Activated CD4-positive, alpha-beta T cell treated with anti-CD3 and anti-CD28 coated beads for 36 hours (primary cell): ENCODE results near the gene STK26. TPM values are rescaled to one million over a fixed set of nuclear protein-coding genes. Genes with fewer than 3 reads are reported as not detected.
A peak's percentile ranks its signal among the peaks of the same experiment; 100 is the strongest.

Experiments
- ATAC-seq: fragments of 200-7000 bp; cut with Tn5 transposase; one replicate; pipeline ENCODE4 v1.10.0; 2021; ENCODE audit warnings: mild to moderate bottlenecking, moderate library complexity
- CTCF ChIA-PET: fragments of 350-600 bp; sonication (Branson Sonifier 250); formaldehyde crosslinking; loops from one replicate; lab custom pipeline; 2021; ENCODE audit warnings: antibody characterized with exemption; lab: Charles Lee
- POLR2A ChIA-PET: fragments of 350-600 bp; sonication (Branson Sonifier 250); formaldehyde crosslinking; loops from one replicate; lab custom pipeline; 2021; ENCODE audit warnings: antibody characterized with exemption, inconsistent platforms; lab: Charles Lee
- DNase-seq: peaks from one replicate; pipeline ENCODE4 v3.0.0-alpha.2; 2020
- H3K27ac Mint-ChIP-seq: one replicate; pipeline ENCODE4 v1.8.0; 2021; ENCODE audit warnings: mixed read lengths
- H3K27me3 Mint-ChIP-seq: one replicate; pipeline ENCODE4 v1.8.0; 2021; ENCODE audit warnings: mixed read lengths
- H3K36me3 Mint-ChIP-seq: one replicate; pipeline ENCODE4 v1.8.0; 2021; ENCODE audit warnings: low read depth, mixed read lengths
- H3K4me1 Mint-ChIP-seq: one replicate; pipeline ENCODE4 v1.8.0; 2021; ENCODE audit warnings: mixed read lengths
- H3K4me3 Mint-ChIP-seq: one replicate; pipeline ENCODE4 v1.8.0; 2021; ENCODE audit warnings: mild to moderate bottlenecking, moderate library complexity, mixed read lengths
- H3K9me3 Mint-ChIP-seq: one replicate; pipeline ENCODE4 v1.8.0; 2021; ENCODE audit warnings: low read depth, mixed read lengths
- intact Hi-C, 2 experiments: fragments of 100-400 bp; cut with DNase I in 1 of 2; cut with micrococcal nuclease in 1 of 2; formaldehyde crosslinking; loops; one replicate each; pipeline versions ENCODE4 v1.14.2 to v1.15.1; 2022 to 2024; cut with DNase I, micrococcal nuclease
- total RNA-seq, 2 experiments: library from RNA; stranded (reverse); gene quantifications; one replicate each; pipeline ENCODE4 v1.2.3, GENCODE V29; 2021

Gene STK26
- total RNA-seq, 2 experiments from 2014 or later, result 72.7 to 93.6 TPM

DNA sequence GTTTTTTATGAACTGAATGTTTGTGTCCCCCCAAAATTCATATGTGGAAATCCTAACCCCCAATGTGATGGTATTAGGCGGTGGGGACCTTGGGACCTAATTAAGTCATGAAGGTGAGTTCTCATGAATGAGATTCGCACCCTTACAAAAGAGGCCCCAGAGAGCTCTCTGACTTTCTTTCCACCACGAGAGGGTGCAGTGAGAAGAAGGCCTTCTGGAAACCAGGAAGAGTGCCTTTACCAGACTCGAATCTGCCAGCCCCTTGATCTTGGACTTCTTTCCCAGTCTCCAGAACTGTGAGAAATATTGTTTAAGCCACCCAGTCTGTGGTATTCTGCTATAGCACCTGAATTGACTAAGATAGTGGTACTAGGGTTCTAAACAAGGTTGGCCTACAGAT is 40.8 kb downstream of the STK26 start:
- Mint-ChIP-seq H3K9me3 (no peaks in the 10 kb centered on the region), H3K4me3 (no peak overlapping the region), H3K27ac (no peak overlapping the region), H3K27me3 (no peaks in the 10 kb centered on the region), H3K4me1 (peaks cover 7% of the 10 kb centered on the region), H3K36me3 (peaks cover 5% of the 10 kb centered on the region)
- POLR2A ChIA-PET, result no interaction called here
- CTCF ChIA-PET, result no interaction called here
- intact Hi-C loops, result no loop called here
- DNase-seq (no peak), ATAC-seq (no peak)

DNA sequence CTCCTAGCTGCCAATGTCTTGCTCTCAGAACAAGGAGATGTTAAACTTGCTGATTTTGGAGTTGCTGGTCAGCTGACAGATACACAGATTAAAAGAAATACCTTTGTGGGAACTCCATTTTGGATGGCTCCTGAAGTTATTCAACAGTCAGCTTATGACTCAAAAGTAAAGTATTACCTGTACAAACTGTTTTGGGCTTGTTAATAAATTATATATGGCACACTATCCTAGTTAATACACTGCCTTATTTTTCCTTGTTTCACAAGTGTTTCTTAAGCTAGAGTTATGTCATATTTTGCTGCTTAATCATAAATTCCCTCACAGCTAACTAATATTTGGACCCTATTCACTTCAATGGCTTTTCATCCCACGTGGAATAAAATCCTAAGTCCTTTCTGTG is 45.3 kb downstream of the STK26 start:
- ChIA-PET POLR2A (no interaction called here), CTCF (no interaction called here)
- H3K4me1 Mint-ChIP-seq, result no peaks in the 10 kb centered on the region
- H3K36me3 Mint-ChIP-seq, result peaks cover 7% of the 10 kb centered on the region
- no peak for DNase-seq
- no peaks in the 10 kb centered on the region for H3K27me3 Mint-ChIP-seq
- intact Hi-C loops, result no loop called here
- no peak overlapping the region for H3K27ac Mint-ChIP-seq
- no peaks in the 10 kb centered on the region for H3K9me3 Mint-ChIP-seq
- no peak overlapping the region for H3K4me3 Mint-ChIP-seq
- ATAC-seq, result no peak

DNA sequence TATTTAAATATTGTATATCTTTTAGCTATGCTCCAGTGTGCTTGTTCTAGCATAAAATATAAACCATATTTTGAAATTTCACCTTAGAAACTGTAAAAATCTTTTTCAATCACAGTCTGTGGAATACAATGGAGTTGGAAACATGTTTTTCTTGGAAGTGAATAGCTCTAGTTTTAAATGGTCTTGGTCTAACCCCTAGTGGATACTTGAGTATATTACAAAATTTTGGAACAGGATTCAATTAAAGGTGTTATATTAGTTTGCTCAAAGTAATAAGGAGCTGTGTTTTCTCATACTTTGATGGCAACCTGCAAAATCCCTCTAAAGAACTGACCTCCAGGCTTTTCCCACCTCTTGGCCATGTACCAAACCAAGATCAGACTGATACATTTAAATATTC is 48.2 kb downstream of the STK26 start:
- Mint-ChIP-seq H3K27ac (no peak overlapping the region), H3K36me3 (peaks cover 7% of the 10 kb centered on the region), H3K9me3 (no peaks in the 10 kb centered on the region), H3K4me1 (no peaks in the 10 kb centered on the region), H3K27me3 (no peaks in the 10 kb centered on the region), H3K4me3 (no peak overlapping the region)
- intact Hi-C loops, result loop anchor here in 1 of 2 experiments (5.0 kb wide), 1 partner anchor 229 kb away; no protein-coding TSS in a partner anchor
- DNase-seq (no peak), ATAC-seq (no peak)
- CTCF ChIA-PET, result interaction anchor here (0.6 to 2.1 kb wide), 8 partner anchors 16 to 229 kb away, joined by 3 to 7 read pairs (median 4); no protein-coding TSS in a partner anchor
- POLR2A ChIA-PET, result no interaction called here

DNA sequence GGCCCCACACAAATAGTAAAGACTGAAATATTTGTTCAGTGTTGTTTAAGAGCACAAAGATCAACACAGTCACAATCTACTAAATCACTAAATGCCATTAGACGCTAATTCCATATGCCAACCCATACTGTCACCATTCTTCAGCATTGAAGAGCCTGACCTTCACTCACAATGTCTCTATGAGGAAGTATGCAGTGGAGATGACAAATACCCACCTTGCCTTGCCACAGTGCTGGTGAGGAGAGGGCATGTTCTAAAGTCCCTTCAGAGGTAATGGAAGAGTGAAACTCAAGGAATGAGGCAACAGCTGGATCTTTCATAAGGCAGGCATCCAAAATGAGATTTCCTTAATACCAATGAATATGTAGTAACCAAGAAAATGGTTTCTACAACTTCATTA is 54.3 kb downstream of the STK26 start:
- Mint-ChIP-seq H3K36me3 (peaks cover 4% of the 10 kb centered on the region), H3K4me3 (no peak overlapping the region), H3K27ac (no peak overlapping the region), H3K9me3 (no peaks in the 10 kb centered on the region), H3K27me3 (no peaks in the 10 kb centered on the region), H3K4me1 (no peaks in the 10 kb centered on the region)
- intact Hi-C loops, result no loop called here
- DNase-seq (no peak), ATAC-seq (no peak)
- POLR2A ChIA-PET, result no interaction called here
- CTCF ChIA-PET, result no interaction called here

DNA sequence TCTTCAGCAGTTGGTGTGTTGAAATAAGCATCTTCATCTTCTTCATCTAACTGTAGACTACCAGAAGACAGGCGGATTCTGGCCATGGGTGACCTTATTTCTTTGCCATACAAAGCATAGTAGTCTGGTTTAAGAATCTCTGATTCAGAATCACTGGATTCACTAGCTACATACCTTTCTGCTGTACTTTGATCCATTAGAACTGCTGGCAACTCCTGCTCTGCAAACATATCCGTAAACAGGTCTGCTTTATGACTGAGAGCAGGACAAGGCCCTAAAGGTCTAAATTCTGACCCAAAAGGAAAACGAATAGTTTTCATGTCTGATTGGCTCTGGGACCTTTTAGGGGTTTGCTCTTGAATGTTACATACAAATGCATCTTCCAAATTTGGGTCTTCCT is 54.8 kb downstream of the STK26 start:
- no peaks in the 10 kb centered on the region for H3K4me1 Mint-ChIP-seq
- no peaks in the 10 kb centered on the region for H3K27me3 Mint-ChIP-seq
- peaks cover 3% of the 10 kb centered on the region for H3K36me3 Mint-ChIP-seq
- no peak overlapping the region for H3K4me3 Mint-ChIP-seq
- H3K27ac Mint-ChIP-seq, result no peak overlapping the region
- no peaks in the 10 kb centered on the region for H3K9me3 Mint-ChIP-seq
- POLR2A ChIA-PET, result no interaction called here
- ATAC-seq, result no peak
- CTCF ChIA-PET, result no interaction called here
- intact Hi-C loops, result no loop called here
- DNase-seq, result no peak

DNA sequence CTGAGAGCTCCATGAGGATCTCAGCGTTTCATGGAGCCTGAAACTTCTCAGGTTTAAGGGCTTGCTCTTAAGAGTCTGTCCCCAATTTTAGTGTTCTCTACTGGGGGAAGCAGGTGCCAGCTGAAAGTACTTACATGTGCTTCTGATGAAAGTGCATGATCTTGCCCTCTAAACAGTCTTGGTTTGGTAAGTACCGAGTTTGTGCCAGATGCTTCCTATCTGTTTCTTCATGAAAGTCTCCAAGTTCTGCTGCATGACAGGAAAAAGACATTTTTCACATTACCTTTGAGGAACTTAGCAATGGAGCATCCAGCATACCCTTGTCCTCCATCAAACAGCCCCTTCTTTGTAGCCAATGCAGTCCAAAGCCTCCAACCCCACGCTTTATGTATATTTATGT is 62.7 kb downstream of the STK26 start:
- H3K36me3 Mint-ChIP-seq, result no peaks in the 10 kb centered on the region
- H3K9me3 Mint-ChIP-seq, result no peaks in the 10 kb centered on the region
- no peak for ATAC-seq
- no peak for DNase-seq
- H3K27ac Mint-ChIP-seq, result no peak overlapping the region
- intact Hi-C loops, result no loop called here
- peaks cover 12% of the 10 kb centered on the region for H3K4me1 Mint-ChIP-seq
- CTCF ChIA-PET, result interaction anchor here (1.6 kb wide), 1 partner anchor 10 kb away, joined by 5 read pairs; no protein-coding TSS in a partner anchor
- H3K4me3 Mint-ChIP-seq, result no peak overlapping the region
- POLR2A ChIA-PET, result no interaction called here
- no peaks in the 10 kb centered on the region for H3K27me3 Mint-ChIP-seq

DNA sequence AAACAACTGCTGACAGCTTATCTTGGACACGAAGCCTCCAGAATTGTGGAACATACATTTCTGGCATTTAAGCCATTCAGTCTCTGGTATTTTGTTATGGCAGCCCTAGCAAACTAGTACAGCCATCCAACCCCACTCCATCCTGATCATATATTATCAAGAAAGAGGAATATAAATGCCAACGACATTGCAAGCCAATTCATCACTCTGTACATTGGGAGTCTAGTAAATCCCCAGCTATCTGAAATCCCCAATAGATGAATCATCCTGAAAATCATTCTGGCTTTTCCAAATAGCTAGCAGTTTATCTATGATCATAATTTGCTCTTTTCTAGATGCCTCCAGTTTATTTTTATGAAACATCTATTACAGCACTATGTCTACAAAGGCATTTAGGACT is 63.6 kb downstream of the STK26 start:
- intact Hi-C loops, result no loop called here
- H3K36me3 Mint-ChIP-seq, result no peaks in the 10 kb centered on the region
- H3K4me1 Mint-ChIP-seq, result peaks cover 13% of the 10 kb centered on the region
- no peaks in the 10 kb centered on the region for H3K9me3 Mint-ChIP-seq
- no peak overlapping the region for H3K27ac Mint-ChIP-seq
- DNase-seq (no peak), ATAC-seq (no peak)
- H3K4me3 Mint-ChIP-seq, result no peak overlapping the region
- H3K27me3 Mint-ChIP-seq, result peaks cover 2% of the 10 kb centered on the region
- ChIA-PET CTCF (interaction anchor here (0.6 kb wide), 1 partner anchor 630 kb away, joined by 4 read pairs; no protein-coding TSS in a partner anchor), POLR2A (no interaction called here)

DNA sequence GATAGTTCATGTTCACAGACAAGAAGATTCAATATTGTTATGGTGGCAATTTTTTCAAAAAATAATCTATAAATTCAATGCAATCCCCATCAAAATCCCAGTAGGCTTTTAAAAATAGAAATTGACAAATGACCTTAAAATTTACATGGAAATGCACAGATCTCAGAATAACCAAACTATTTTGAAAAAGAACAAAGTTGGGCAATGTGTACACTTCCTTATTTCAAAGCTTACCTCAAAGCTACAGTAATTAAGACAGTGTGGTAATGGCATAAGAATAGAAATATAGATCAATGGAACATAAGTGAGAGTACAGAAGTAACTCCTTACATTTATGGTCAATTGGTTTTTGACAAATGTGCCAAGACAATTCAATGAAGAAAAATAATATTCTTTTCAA is 65.8 kb downstream of the STK26 start:
- peaks cover 2% of the 10 kb centered on the region for H3K27me3 Mint-ChIP-seq
- peaks cover 17% of the 10 kb centered on the region for H3K4me1 Mint-ChIP-seq
- no peak overlapping the region for H3K27ac Mint-ChIP-seq
- CTCF ChIA-PET, result no interaction called here
- H3K36me3 Mint-ChIP-seq, result no peaks in the 10 kb centered on the region
- no peak overlapping the region for H3K4me3 Mint-ChIP-seq
- POLR2A ChIA-PET, result no interaction called here
- no peaks in the 10 kb centered on the region for H3K9me3 Mint-ChIP-seq
- intact Hi-C loops, result no loop called here
- no peak for ATAC-seq
- DNase-seq, result no peak

DNA sequence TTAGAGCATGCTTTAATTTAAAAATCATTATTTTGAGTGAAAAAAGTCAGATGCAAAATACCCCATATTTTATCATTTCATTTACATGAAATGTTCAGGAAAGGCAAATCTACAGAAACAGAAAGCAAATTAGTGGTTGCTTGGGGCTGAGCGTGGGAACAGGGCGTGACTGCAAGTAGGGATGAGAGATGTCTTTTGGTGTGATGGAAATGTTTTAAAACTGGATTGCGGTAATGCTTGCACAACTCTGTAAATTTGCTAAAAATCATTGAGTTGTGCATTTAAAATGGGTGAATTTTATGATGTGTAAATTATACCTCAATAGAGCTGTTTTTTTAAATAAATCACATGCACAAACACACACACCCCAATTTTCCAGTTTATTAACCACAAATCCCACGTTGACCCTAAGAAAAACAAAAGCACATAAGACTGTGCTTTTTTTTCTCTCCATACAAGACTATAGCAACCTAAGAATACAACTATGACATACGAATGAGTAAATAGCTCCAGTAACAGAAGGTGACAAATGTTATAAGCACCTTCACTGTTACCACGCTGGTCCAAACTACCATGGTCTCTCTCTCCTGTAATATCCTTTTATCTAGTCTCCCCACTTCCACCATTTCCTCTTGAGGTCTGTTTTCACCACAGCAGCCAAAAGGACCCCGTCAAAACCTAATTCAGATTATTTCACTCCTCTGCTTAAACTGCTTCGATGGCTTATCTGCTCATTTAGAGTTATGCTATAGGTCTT is 67.5 kb downstream of the STK26 start:
- intact Hi-C loops, result loop anchor here in 1 of 2 experiments (5.0 kb wide), 2 partner anchors 177 to 248 kb away; no protein-coding TSS in a partner anchor
- no peak overlapping the region for H3K27ac Mint-ChIP-seq
- ATAC-seq (no peak), DNase-seq (peak; percentile 6)
- POLR2A ChIA-PET, result no interaction called here
- no peaks in the 10 kb centered on the region for H3K9me3 Mint-ChIP-seq
- CTCF ChIA-PET, result interaction anchor here (0.6 to 1.0 kb wide), 2 partner anchors 135 to 139 kb away, joined by 3 read pairs; no protein-coding TSS in a partner anchor
- H3K4me3 Mint-ChIP-seq, result no peak overlapping the region
- peaks cover 2% of the 10 kb centered on the region for H3K27me3 Mint-ChIP-seq
- H3K36me3 Mint-ChIP-seq, result no peaks in the 10 kb centered on the region
- H3K4me1 Mint-ChIP-seq, result peaks cover 17% of the 10 kb centered on the region

DNA sequence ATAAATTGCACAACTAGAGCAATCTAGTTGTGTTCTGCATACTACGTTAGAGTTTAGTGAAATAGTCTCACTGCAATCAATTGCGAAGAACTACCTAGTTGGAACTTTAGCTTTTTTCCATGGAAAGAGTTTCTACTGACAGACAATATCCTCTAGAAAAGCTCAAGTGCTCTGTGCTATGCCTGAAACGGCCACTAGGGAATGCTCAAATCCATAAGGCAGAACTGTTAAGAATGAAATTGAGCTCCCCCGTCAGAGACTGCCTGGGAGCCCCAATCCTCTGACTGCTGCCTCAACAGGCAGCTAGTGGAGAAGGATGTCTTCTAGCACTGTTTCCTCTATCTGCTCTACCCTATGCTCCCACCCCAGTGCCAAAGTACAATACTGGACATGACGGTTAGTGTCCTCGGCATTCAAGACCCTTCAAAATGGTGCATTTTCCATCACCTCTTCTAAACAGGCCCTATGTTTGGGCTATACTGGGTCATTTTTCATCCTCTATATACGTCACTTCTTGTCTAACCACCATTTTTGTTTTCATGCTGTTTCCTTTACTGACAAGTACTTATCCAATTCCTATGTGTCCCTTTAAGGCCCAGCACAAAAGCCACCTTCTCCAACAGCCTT is 69.5 kb downstream of the STK26 start:
- no peak overlapping the region for H3K27ac Mint-ChIP-seq
- no peaks in the 10 kb centered on the region for H3K36me3 Mint-ChIP-seq
- intact Hi-C loops, result loop anchor here (1.0 to 5.0 kb wide), 5 partner anchors 126 to 522 kb away; partner anchors contain the start of gene RAP2C (in 2 of the 2)
- ATAC-seq, result peak; percentile 86
- CTCF ChIA-PET, result interaction anchor here (0.6 to 2.3 kb wide), 25 partner anchors 9 to 539 kb away, joined by 3 to 17 read pairs (median 4); partner anchors contain the start of gene RAP2C
- H3K9me3 Mint-ChIP-seq, result no peaks in the 10 kb centered on the region
- DNase-seq, result peak; percentile 71
- H3K27me3 Mint-ChIP-seq, result peaks cover 2% of the 10 kb centered on the region
- POLR2A ChIA-PET, result no interaction called here
- H3K4me3 Mint-ChIP-seq, result no peak overlapping the region
- peaks cover 10% of the 10 kb centered on the region for H3K4me1 Mint-ChIP-seq

DNA sequence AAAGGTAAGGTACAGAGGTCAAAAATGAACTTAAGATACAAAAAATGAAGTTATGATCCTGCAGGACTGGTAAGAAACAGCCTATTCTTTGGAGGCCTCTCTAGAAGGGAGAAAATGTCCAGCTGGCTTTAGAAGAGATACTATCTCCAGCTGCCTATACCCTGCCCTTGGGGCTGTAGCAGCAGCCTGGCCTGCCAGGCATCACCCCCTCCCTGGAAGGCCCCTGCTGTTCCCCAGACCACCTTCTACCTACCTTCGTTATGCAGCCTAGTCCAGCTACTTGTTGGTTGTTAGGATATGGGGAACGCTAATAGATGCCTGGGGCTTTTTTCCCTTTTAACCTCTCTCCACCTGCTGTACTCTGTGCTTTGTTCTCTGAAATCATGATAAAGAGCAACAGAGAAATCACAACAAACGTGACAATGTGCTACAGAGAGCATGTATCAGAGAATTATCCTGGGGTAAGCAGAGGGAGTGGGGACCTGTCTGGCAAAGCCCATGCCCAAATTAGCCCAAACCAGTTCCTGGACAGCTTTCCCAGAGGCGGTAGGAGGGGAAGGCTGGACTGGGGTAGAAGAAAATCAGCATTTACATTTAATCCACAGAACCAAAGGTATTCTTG is 70.2 kb downstream of the STK26 start:
- intact Hi-C loops, result loop anchor here in 1 of 2 experiments (2.0 to 5.0 kb wide), 3 partner anchors 125 to 251 kb away; partner anchors contain the start of gene RAP2C
- DNase-seq (no peak), ATAC-seq (no peak)
- ChIA-PET CTCF (interaction anchor here (0.7 to 2.3 kb wide), 7 partner anchors 12 to 518 kb away, joined by 3 to 17 read pairs (median 5); partner anchors contain the start of gene RAP2C), POLR2A (no interaction called here)
- Mint-ChIP-seq H3K4me1 (peaks cover 10% of the 10 kb centered on the region), H3K9me3 (no peaks in the 10 kb centered on the region), H3K27ac (no peak overlapping the region), H3K4me3 (no peak overlapping the region), H3K27me3 (peaks cover 2% of the 10 kb centered on the region), H3K36me3 (no peaks in the 10 kb centered on the region)
